GM23338 (cell line): ENCODE data around the gene CRYBB3. TPM values are rescaled to one million over a fixed set of nuclear protein-coding genes. Genes with fewer than 3 reads are reported as not detected.

Experiments used
- ATAC-seq: fragments of 200-7000 bp; cut with Tn5 transposase; 3 replicates; pipeline ENCODE4 v1.9.1; 2020
- DNase-seq: peaks from one replicate; pipeline ENCODE4 v3.0.0-alpha.2; 2015; ENCODE audit warnings: low spot score
- H2AFZ ChIP-seq: fragments of 200-600 bp; sonication (generic); 2 replicates; pipeline ENCODE4 v1.8.0; 2016; ENCODE audit warnings: antibody characterized with exemption, mild to moderate bottlenecking, moderate library complexity
- H3F3A ChIP-seq: fragments of 200-600 bp; sonication (generic); replicated peaks from 2 replicates; pipeline ENCODE4 v1.8.0; 2017; ENCODE audit warnings: antibody characterized with exemption, mixed run types, low read depth
- H3K27ac ChIP-seq: fragments of 200-600 bp; sonication (generic); 2 replicates; pipeline ENCODE4 v1.6.1; 2016; ENCODE audit warnings: low read depth
- H3K27me3 ChIP-seq: fragments of 200-600 bp; sonication (generic); 2 replicates; pipeline ENCODE4 v1.8.0; 2016; ENCODE audit warnings: mild to moderate bottlenecking, mixed run types, moderate library complexity; ENCODE audit not compliant: insufficient read depth
- H3K36me3 ChIP-seq: fragments of 200-600 bp; sonication (generic); 2 replicates; pipeline ENCODE4 v1.8.0; 2016; ENCODE audit warnings: mild to moderate bottlenecking; ENCODE audit not compliant: insufficient read depth
- H3K4me1 ChIP-seq: fragments of 200-600 bp; sonication (generic); 2 replicates; pipeline ENCODE4 v1.8.0; 2016; ENCODE audit warnings: mild to moderate bottlenecking, moderate library complexity; ENCODE audit not compliant: insufficient read depth
- H3K4me2 ChIP-seq: fragments of 200-600 bp; sonication (generic); 2 replicates; pipeline ENCODE4 v1.7.1; 2017; ENCODE audit warnings: mixed run types
- H3K4me3 ChIP-seq: fragments of 200-600 bp; sonication (generic); 2 replicates; pipeline ENCODE4 v1.6.1; 2016; ENCODE audit warnings: mixed run types
- H3K79me2 ChIP-seq: fragments of 200-600 bp; sonication (generic); replicated peaks from 2 replicates; pipeline ENCODE4 v1.8.0; 2017; ENCODE audit warnings: mild to moderate bottlenecking; ENCODE audit not compliant: insufficient read depth
- H3K9me2 ChIP-seq: fragments of 200-600 bp; sonication (generic); 2 replicates; pipeline ENCODE4 v1.8.0; 2017; ENCODE audit not compliant: insufficient read depth
- H4K20me1 ChIP-seq: fragments of 200-600 bp; sonication (generic); replicated peaks from 2 replicates; pipeline ENCODE4 v1.8.0; 2017; ENCODE audit warnings: mild to moderate bottlenecking; ENCODE audit not compliant: insufficient read depth
- H3K27ac Mint-ChIP-seq: 2 replicates; pipeline ENCODE4 v1.8.0; 2020; ENCODE audit warnings: inconsistent platforms, mild to moderate bottlenecking, moderate library complexity, mixed read lengths
- H3K27me3 Mint-ChIP-seq: 3 replicates; pipeline ENCODE4 v1.8.0; 2022; ENCODE audit warnings: low read depth, mild to moderate bottlenecking, moderate library complexity, mixed read lengths, inconsistent platforms; ENCODE audit not compliant: insufficient read depth, poor library complexity
- H3K36me3 Mint-ChIP-seq: 3 replicates; pipeline ENCODE4 v1.8.0; 2021; ENCODE audit warnings: low read depth, mild to moderate bottlenecking, inconsistent platforms, moderate library complexity, mixed read lengths
- H3K4me1 Mint-ChIP-seq: 3 replicates; pipeline ENCODE4 v1.8.0; 2020; ENCODE audit warnings: mild to moderate bottlenecking, inconsistent platforms, mixed read lengths
- H3K4me3 Mint-ChIP-seq: 3 replicates; pipeline ENCODE4 v1.8.0; 2021; ENCODE audit warnings: moderate library complexity, mild to moderate bottlenecking, inconsistent platforms, mixed read lengths
- H3K9me3 Mint-ChIP-seq: 3 replicates; pipeline ENCODE4 v1.8.0; 2020; ENCODE audit warnings: moderate library complexity, mild to moderate bottlenecking, inconsistent platforms, mixed read lengths
- CREB1 ChIP-seq: fragments of 250-450 bp; sonication (Bioruptor Pico); IDR thresholded peaks from 2 replicates; pipeline ENCODE4 v1.5.0; 2020; ENCODE audit warnings: low read depth, mild to moderate bottlenecking, moderate library complexity
- CTCF ChIP-seq, 2 experiments: fragments of 200-600 bp in 1 of 2; sonication (generic) in 1 of 2; conservative IDR thresholded peaks; 2 replicates each; pipeline versions ENCODE4 v1.5.1 to v1.6.1; 2016 to 2017; ENCODE audit warnings: antibody characterized with exemption in 2 of 2, low read depth in 2 of 2, mild to moderate bottlenecking in 2 of 2, moderate library complexity in 1 of 2
- ETS1 ChIP-seq: IDR thresholded peaks from 2 replicates; pipeline ENCODE4 v1.6.1; 2016; ENCODE audit warnings: antibody characterized with exemption
- EZH2 ChIP-seq: fragments of 200-600 bp; sonication (generic); IDR thresholded peaks from one replicate; pipeline ENCODE4 v1.8.0; 2017; ENCODE audit warnings: antibody characterized with exemption, mild to moderate bottlenecking, low read depth; ENCODE audit not compliant: unreplicated experiment
- EZH2phosphoT487 ChIP-seq: fragments of 200-600 bp; sonication (generic); IDR thresholded peaks from one replicate; pipeline ENCODE4 v1.8.1; 2018; ENCODE audit warnings: antibody characterized with exemption; ENCODE audit not compliant: unreplicated experiment
- JUNB ChIP-seq: IDR thresholded peaks from one replicate; pipeline ENCODE4 v1.6.1; 2016; ENCODE audit warnings: antibody characterized with exemption; ENCODE audit not compliant: unreplicated experiment
- NANOG ChIP-seq: IDR thresholded peaks from 2 replicates; pipeline ENCODE4 v1.6.1; 2016; ENCODE audit warnings: antibody characterized with exemption, borderline replicate concordance
- POLR2AphosphoS5 ChIP-seq: IDR thresholded peaks from 2 replicates; pipeline ENCODE4 v1.6.1; 2016; ENCODE audit warnings: antibody characterized with exemption, low read depth
- REST ChIP-seq: IDR thresholded peaks from one replicate; pipeline ENCODE4 v1.6.1; 2018; ENCODE audit warnings: antibody characterized with exemption; ENCODE audit not compliant: unreplicated experiment
- STAT1 ChIP-seq: IDR thresholded peaks from one replicate; pipeline ENCODE4 v1.6.1; 2016; ENCODE audit warnings: antibody characterized with exemption; ENCODE audit not compliant: unreplicated experiment
- ZNF114 ChIP-seq: fragments of 250-450 bp; sonication (Bioruptor Pico); IDR thresholded peaks from 2 replicates; pipeline ENCODE4 v1.5.0; 2020; ENCODE audit warnings: mild to moderate bottlenecking, moderate library complexity
- ZNF331 ChIP-seq: fragments of 250-450 bp; sonication (Bioruptor Pico); IDR thresholded peaks from 2 replicates; pipeline ENCODE4 v1.5.0; 2020; ENCODE audit warnings: low read depth, mild to moderate bottlenecking, moderate library complexity
- ZNF462 ChIP-seq: fragments of 250-450 bp; sonication (Bioruptor Pico); IDR thresholded peaks from 2 replicates; pipeline ENCODE4 v1.5.0; 2020; ENCODE audit warnings: mild to moderate bottlenecking, moderate library complexity
- polyA plus RNA-seq: library from polyadenylated mRNA; unstranded; fragments of >200 nt; fragmentation: Nextera tagmentation; extraction: Ambion mirVana; gene quantifications from 2 replicates; pipeline ENCODE4 v1.2.1, GENCODE V29; 2016
- total RNA-seq: library from RNA; depleted of rRNA; stranded (reverse); fragments of >200 nt; shearing (Covaris generic); gene quantifications from 2 replicates; pipeline ENCODE4 v1.2.3, GENCODE V29; 2014

Gene CRYBB3
- total and polyA plus RNA-seq, 2 experiments from 2014 or later: 0.28 TPM; not detected in 1

GRCh38 chr22:25182131-25183110, 17.2 kb upstream of the CRYBB3 start:
- Histone ChIP-seq H3K4me2 (no peak overlapping the region), H2AFZ (no peak overlapping the region), H3K27ac (no peak overlapping the region), H3K79me2 (no peaks in the 10 kb centered on the region), H4K20me1 (no peaks in the 10 kb centered on the region; the same call in 1 of the 2 replicates), H3K27me3 (no peaks in the 10 kb centered on the region), H3K36me3 (no peaks in the 10 kb centered on the region), H3K4me1 (no peaks in the 10 kb centered on the region), H3K4me3 (no peak overlapping the region), H3F3A (no peaks in the 10 kb centered on the region), H3K9me2 (no peaks in the 10 kb centered on the region)
- Mint-ChIP-seq H3K27ac (no peak overlapping the region), H3K27me3 (peaks cover 11% of the 10 kb centered on the region), H3K36me3 (peaks cover 39% of the 10 kb centered on the region), H3K4me3 (no peak overlapping the region), H3K9me3 (peaks cover 9% of the 10 kb centered on the region), H3K4me1 (peaks cover 6% of the 10 kb centered on the region; the same call in 2 of the 3 replicates)
- no peak for ATAC-seq
- TF ChIP-seq REST (no peak), NANOG (no peak), STAT1 (no peak), POLR2AphosphoS5 (no peak), EZH2phosphoT487 (no peak), ZNF331 (CRISPR knock-in tag) (no peak), ZNF114 (no peak), CREB1 (CRISPR knock-in tag) (no peak), ZNF462 (no peak), EZH2 (no peak), ETS1 (no peak), JUNB (no peak), CTCF (conservative IDR thresholded peaks at IDR 0.05; ENCODE audit: low read depth in 2 of 2) (no peak)
- DNase-seq: no peak
